Measurements from ENCODE around the gene KIF2A.
A peak's percentile ranks its signal among the peaks of the same experiment; 100 is the strongest.

Gene KIF2A

DNA sequence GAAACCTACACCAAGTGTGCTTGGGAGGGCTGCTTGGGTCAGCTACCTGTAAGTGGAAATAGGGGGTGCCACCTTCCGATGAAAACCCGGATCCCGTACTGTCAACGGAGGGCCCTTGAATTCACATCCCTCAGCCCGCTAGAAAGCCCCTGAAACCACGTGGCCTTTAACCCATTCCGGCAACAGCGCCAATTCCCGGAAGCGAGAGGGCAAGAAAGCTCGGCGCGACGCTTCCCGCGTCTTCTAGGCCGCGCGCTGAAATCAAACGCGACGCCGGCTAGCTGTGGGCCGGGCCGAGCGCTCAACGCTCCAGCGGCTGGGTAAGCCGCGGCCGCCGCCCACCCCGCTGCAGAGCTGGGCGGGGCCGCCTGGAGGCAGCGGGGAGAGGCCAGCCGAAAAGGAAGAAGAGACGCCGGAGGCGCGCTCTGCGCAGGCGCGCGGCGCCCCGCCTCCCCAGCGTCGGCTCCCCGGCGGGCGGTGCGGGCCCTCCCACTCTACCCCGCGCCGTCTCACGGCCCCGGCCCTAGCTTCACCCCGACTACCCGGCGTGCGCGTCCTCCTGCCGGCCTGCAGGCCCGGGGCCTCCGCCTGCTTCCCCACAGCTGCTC is at the start of gene KIF2A:
TSS of gene KIF2A (plus strand) at position 492 of the 608 bp plus-strand sequence. CDS start 267 bp downstream, outside the sequence.
- no peak for FAIRE-seq
- DNase-seq (ENCODE audit: low spot score) = peak; percentile 98

DNA sequence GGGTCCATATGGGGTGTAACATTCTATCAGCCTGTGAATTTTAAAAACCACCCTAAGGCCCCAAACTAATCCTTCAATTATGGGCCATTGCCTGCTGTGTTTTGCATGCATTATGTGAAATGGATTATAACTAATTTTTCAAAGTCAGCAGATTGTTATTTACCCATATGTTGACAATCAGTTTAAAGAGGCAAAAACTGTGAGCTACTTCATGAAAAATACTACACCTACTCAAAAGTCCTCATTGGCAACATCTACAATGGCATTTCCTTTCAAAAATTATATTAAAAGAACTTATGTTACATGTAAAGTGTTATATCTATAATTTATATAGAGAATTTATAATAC is 49.0 kb upstream of the KIF2A start:
- FAIRE-seq (no peak), DNase-seq (ENCODE audit: low spot score) (no peak)

DNA sequence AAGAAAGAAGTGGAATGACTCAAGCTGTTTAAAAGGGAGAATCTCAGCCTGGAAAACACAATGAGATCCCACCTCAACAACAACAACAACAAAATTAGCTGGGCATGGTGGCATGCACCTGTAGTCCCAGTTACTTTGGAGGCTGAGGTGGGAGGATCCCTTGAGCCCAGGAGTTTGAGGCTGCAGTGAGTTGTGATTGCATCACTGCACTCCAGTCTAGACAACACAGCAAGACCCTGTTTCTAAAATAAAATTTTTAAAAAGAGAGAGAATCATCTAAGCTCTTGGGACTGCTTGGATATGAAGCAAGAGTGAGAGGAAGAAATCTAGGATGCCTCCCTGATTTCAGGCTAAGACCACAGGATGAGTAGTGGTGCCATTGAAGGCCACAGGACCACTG is 47.4 kb upstream of the KIF2A start:
- FAIRE-seq = no peak

DNA sequence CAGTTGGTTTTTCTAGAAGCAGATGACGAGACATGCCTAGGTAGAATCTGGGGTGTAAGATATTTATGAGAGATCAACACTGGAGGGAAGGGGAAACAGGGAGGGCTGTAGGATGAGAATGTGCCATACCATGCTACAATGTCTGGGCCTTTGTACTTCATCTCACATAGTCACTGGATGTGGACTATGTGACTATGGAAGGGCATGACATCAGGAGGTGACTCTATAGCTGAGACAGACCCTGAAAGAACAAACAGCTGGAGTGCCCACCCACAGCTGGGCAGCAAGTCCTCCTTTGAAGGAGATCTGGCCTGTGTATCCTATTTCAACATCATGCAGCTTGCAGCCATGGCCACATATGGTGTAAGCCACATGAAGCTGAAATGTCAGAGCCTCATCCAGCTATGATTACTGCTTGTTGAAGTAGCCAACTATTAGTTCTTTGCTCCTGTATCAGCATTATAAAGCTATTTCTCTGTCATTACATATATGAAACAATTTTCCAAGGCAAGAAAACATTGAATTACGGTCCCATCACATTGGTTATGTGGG is 46.2 kb upstream of the KIF2A start:
- no peak for FAIRE-seq
- DNase-seq (ENCODE audit: low spot score) = no peak

More for the DNA sequence above, 47.4 kb upstream of the KIF2A start:
- DNase-seq (ENCODE audit: low spot score) = no peak

DNA sequence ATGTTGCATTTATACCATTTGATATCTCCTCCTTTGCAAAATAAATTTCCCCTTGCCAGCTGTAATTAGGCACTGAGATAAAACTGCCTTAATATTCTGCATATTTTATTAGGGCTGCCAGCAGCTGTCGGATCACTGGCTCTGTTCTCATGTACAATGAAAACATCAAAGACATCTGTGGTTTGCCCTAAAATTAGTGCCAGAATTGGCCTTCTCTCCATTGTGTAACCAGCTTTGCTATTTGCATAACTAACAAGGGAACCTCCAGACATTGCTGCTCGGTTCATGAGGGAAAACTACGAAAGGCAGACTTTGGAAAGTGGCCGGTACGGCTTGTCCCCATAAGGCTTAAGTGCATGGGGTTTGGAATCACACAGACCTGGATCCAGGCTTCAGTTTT is 45.5 kb upstream of the KIF2A start:
- no peak for FAIRE-seq
- DNase-seq (ENCODE audit: low spot score) = no peak

DNA sequence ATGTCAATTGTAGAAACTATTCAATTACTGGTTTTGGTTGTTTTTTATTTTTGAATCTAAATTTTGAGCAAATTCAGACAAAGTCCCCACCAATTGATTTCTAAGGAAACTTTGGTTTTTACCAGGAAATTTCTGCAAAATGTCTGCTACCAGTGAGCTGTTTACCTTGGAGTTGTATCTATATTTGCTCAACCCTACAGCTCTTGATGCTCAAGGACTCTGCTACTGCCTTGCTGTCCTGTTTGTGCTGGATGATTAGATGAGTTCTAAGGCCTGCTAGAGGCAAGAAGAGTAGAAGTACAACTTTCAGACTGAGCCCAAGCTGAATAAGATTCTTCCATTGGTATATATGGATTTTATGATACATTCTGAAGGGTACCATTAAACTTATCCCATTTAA is 42.6 kb upstream of the KIF2A start:
- DNase-seq (ENCODE audit: low spot score) = no peak
- no peak for FAIRE-seq

DNA sequence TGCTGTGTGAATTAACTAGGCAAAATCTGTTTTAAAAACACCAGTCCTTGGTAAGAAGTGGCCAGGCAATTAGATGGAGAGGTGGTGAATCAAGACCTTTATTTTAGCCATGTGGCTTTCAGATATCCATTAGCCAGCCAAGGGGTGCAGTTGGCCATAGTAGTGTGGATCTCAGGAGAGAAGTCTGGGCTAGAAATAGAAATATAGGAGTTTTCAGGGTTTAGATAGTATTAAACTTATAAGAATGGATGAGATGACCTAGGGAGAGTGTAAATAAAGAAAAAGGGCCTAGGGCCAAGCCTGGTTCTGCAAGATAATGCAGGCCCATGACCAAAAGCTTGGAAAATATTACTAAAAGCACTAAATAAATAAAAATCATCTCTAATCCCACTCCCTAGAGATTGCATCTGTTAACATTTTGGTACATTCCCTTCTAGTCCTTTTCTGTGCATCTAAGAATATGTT is 40.3 kb upstream of the KIF2A start:
- DNase-seq (ENCODE audit: low spot score) (no peak), FAIRE-seq (no peak)

DNA sequence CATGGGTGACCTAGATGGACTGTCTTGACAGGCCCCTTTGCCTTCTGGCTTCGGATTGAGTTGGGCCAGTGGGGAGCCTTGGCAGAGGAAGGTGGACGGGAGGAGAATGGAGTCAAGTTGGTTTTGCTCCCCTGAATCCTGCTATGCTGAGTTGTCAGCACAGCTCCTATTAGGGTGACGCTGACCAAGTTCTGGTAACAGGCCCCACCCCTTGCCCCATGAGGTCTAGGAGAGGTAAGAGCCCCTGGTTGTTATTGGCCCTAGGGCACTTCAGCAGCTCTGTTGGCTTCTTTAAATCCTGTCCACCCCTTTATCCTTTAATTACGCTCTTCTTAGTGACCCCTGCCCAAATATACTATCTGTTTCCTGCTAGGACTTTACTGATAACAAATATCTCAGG is 39.4 kb upstream of the KIF2A start:
- DNase-seq (ENCODE audit: low spot score) (no peak), FAIRE-seq (no peak)

DNA sequence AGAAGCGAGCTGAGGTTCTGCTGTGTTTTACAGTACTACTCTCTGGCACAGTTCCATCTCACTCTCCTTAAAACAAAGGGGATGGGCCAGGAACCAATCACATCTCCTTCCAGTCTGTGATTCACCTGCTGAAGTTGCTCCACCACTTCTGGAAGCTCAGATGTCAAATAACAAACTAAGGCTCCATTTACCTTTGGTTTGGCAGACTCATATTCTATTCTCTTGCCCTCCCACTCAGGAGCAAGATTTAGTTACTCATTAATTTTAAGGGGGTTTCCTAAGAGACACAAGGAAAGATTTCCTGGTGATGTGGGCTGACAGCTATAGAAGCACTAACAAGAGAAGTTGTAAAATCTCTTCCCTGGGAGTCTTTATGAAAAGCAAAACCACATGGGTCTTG is 37.8 kb upstream of the KIF2A start:
- DNase-seq (ENCODE audit: low spot score) = peak; percentile 31
- FAIRE-seq = no peak

DNA sequence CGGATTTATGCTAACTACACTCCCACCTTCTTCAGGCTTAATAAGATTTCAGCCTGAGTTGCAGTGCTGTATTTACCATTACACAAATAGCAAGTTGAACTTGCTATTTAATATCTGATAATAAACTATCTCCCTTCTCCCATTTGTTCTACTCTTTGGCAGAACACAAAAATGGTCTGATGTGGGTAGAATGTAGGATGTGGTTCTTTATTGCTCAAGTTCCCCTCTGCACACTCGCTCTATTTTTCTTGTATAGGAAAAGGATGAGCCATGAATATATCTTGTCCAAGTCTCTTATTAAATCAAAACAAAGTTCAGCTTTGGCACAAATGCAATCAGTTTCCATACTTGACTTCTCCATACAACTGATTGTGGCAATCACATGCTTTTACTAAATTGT is 37.2 kb upstream of the KIF2A start:
- no peak for FAIRE-seq
- no peak for DNase-seq (ENCODE audit: low spot score)

DNA sequence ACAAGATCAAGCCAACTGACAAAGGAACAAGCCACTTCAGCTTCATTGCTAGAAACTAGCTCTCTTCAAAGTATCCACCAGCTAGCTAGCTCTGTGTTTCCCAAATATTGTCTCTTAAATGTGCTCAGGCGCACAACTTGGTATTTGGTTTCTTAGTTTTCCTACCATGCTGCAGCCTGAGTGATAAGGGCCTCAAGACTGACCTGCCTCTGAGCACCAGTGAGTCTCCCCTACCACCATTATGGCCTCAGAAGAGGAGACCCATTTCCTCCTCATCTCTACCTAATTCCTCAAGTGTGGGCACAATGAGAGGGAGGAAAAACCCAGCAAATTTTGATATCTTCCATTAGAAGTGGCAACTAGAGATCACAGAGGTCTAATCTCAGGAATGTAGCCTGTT is 34.6 kb upstream of the KIF2A start:
- FAIRE-seq (no peak), DNase-seq (ENCODE audit: low spot score) (no peak)

DNA sequence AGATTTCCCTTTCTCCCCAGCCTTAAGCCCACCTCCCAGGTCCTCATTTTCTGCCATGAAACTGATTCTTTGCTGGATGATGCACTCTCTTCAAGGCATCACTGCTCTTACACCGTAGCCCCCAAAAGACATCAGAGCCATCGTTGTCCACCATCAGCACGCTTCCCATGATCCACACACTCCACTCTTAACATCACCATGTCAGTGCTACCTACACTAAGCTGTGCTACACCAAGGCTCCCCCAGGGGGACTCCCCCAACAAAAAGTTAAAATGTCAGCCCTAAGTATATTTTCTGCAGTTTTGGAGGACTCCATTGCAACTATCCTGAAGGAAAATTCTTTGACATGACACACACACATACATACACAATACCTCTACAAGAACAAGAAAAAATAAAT is 34.1 kb upstream of the KIF2A start:
- no peak for FAIRE-seq
- DNase-seq (ENCODE audit: low spot score) = no peak

DNA sequence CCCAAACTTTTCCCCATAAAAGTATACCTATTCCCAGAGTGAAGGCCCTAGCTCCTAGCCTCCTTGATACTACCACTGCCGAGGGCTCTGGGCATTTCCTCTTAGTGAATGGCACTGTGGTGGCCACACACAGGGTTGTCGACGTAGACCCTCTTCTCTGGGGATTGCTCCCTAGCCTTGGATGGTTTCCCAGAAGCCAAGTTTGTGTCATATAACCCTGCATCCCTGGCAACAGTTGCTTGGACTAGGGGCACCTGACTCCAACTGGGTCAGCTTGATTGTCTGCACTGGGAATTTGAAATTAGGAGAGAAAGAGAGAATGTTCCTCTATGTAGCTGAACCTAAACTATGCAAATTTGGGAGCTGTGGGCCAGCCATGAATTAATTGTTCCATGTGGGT is 32.3 kb upstream of the KIF2A start:
- FAIRE-seq = no peak
- DNase-seq (ENCODE audit: low spot score) = no peak

DNA sequence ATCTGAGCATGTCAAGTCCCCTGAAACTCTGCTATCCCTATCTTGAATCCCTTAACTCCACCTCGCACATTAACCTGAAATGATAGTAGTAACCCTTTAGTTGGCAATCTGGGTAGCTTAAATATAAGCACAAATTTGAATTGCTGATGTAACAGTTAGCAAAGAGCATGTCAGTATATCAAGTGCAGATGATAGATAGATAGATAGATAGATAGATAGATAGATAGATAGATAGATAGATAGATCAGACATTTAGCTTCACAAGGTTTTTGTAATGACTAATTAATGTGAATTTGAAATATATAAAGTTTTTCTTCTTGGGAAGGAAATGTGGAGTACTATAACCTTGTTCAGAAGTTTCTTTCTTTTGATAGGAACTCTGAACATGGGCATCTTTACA is 30.4 kb upstream of the KIF2A start:
- DNase-seq (ENCODE audit: low spot score) (no peak), FAIRE-seq (no peak)

DNA sequence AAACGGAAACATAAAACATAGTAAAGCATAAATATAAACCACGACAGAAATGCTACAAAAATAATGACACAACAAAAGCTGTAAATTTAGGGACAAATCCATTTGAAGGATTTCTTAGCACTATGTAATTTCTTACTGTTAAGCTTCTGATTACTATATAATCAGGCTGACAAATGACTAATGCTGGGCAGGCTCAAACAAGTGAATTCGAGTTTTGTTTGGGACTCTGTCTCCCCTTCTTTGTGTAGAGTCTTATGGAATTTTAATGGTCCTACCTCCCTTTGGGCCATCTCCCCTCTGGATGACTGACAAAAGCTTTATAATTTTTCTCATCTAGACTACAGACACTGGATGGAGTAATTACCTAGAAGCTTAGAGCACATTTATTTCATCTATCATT is 24.6 kb upstream of the KIF2A start:
- FAIRE-seq (no peak), DNase-seq (ENCODE audit: low spot score) (no peak)

DNA sequence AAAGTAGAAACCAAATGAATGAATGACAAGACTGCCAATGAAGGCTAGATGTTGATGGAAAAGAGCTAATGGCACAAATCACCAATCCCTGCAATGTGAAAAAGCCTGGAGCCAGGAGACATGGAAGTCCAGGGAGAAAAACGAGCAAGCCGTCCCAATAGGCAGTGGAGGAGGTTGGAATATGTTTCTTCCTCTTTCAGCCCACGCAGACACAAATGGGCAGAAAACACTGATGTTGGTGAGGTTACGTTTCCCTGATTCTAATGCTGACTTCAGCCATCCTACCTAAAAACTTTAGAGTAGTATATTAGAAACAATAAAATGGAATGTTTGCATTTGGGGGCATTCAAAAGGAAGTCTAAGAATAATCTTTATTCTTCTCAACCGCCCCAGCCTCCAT is 23.9 kb upstream of the KIF2A start:
- DNase-seq (ENCODE audit: low spot score) = no peak
- no peak for FAIRE-seq

DNA sequence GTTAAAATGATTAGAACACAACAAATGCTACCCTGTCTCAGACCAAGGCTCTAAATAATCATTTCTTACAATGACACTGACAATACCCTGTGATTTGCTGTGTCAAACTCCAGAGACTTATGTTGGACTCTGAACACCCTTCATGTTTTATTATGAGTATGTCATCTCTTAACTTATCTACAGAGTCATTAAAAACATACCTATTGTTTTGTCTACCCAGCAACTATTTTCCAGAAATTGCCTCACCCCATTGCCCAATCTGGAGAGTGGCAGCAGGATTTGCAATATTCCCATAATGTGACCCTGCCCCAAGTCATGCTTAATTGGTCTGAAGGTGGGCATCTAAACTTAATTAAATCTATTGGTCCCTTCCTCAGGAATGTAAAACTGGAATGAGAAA is 23.0 kb upstream of the KIF2A start:
- no peak for FAIRE-seq
- no peak for DNase-seq (ENCODE audit: low spot score)

DNA sequence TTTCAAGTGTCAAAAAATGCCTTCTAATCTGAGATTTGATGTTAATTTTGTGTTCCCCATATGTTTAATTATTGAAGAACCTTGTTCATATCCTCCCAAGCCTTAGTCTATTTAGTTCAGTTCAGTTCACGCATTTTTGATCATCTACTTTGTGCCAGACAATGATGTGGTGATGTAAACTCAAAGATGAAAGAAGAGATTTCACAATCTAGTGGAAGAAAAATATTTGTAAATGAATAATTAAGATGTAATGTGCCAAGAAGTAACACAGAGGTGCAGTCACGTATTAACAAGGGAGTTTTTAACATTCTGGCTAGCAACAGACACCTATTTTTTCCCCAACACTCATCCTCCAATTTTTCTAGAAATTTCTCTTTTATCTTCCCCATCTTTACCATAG is 22.1 kb upstream of the KIF2A start:
- no peak for DNase-seq (ENCODE audit: low spot score)

DNA sequence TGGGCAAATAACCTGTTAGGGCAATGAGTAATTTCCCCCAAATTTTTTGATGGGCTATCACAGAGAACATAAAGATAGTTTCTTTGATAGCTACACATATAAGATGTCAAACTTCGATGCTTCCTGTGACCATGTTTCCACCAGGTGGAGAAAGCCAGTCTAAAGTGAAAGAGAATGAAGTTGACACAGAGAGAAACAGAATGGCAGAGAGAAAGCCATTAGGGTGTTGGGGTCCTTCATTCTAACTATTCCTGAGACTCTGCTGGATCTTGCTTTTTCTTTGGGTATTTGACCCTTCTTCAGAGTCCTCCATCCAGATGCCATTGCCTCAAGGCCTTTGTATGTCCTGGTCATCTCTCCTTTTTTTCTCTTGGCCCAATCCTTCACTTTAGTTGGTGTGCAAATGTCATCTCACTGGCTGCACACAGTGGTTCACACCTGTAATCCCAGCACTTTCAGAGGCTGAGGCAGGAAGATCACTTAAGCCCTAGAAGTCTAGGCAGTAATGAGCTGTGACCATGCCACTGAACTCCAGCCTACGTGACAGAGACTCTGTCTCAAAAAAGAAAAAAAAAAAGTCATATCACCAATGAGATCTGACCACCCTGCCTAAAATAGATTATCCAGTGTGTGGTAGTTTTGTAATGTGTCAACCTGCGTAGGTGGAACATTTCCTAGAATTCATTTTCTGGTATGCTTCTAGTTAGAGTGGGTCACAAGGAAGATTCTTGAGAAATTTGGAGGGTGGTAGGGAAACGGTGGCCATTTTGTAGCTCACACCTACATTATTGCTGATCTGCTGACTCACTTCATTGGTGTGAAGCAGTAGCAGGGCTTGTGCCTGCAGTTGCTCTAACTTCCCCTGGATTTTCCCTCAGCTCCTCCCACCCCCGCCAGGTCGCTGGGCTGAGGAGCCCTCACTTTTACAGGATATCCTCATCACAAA is 20.8 kb upstream of the KIF2A start:
- DNase-seq (ENCODE audit: low spot score) (no peak), FAIRE-seq (no peak)

More for the DNA sequence above, 22.1 kb upstream of the KIF2A start:
- FAIRE-seq = no peak

DNA sequence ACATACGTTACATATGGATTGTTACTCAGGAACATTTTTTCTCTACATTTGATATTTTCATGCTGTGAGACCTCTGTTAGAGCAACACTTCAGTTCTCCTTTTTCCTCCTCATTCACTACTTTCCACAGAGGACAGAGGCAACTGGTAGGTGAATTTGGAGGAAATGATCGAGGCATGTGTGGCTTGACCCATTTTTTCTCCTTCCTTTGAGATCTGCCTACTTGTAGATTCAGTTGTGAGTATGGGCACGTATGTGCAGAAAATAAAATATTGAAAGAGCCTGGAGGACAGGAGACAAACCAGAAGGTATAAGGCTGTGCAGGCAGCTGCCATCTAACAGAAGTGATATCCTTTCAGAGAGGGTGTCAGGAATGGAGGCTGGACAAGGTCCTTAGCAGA is 19.2 kb upstream of the KIF2A start:
- FAIRE-seq = no peak
- no peak for DNase-seq (ENCODE audit: low spot score)

DNA sequence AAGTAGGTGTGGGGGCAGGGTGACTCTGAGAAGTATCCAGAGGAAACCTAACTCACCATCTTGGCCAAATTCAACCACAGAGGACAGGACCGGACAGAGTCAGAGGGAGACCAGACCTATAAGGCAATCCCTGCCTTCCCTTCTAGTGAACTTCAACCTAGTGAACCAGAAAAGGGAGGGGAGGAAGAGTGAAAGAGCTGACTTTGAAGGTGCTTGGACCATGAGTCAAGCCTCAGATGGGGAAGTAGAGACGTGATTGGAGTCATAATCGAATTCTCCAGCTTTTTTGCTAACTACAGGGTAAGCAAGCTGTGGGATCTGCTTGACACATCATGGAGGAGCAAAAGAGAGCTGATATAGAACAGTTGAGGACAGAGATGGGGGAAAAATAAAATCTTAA is 18.8 kb upstream of the KIF2A start:
- DNase-seq (ENCODE audit: low spot score) (no peak), FAIRE-seq (no peak)

DNA sequence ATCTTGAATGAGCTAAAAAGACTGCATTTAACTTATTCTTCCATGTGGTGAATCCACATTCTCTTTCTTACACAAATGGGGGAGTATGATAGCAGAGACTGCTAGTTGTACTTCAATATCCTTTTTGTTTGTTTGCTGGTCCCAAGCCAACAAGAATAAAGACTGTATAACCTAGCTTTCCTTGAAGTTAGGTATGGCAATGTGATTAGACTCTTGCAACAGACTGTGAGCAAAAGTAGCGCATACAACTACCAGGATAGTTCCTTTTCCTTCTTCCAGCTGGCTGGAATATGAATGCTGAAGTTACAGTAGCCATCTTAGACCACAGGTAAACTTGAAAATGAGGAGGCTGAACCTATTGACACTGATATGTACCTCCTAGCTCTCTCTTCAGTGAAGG is 17.9 kb upstream of the KIF2A start:
- FAIRE-seq (no peak), DNase-seq (ENCODE audit: low spot score) (no peak)

DNA sequence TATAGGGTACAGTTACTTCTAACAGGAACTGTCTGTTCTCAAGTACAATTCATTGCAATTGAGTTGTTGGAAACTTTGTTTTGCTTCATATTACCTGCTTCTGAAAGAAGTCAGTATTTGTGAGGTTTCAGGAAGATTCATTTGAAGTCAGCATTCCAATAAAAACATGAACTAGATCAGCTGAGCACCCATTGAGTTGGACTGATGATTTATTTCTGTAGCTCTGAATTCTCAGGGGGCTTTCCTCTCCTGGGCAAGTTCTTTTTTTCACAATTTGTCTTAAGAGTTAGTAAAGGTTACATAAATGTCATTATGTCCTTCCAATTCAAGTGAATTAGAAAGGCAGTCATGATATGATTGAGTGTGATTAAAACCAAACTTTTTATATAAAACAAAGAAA is 16.2 kb upstream of the KIF2A start:
- DNase-seq (ENCODE audit: low spot score) (no peak), FAIRE-seq (no peak)
